Gastroesophageal sphincter (tissue), 4 donors: ENCODE measurements around the gene ARID1B. TPM values are rescaled to one million over a fixed set of nuclear protein-coding genes. Genes with fewer than 3 reads are reported as not detected.

Source experiments
- ATAC-seq: fragments of 150-250 bp; one replicate; pipeline ENCODE4 v1.9.1; 2016; ENCODE audit warnings: mild to moderate bottlenecking, moderate library complexity
- H3K27ac ChIP-seq, 4 donors: fragments of 200-600 bp; sonication (generic) in 3 of 4; 1 replicate in 3 of 4; 2 replicates in 1 of 4; pipeline ENCODE4 v1.5.1; 2016 to 2019
- H3K27me3 ChIP-seq: fragments of 200-600 bp; sonication (generic); one replicate; pipeline ENCODE4 v1.5.1; 2019
- H3K36me3 ChIP-seq, 2 donors: fragments of 200-600 bp; sonication (generic); one replicate each; pipeline ENCODE4 v1.5.1; 2019; ENCODE audit warnings: control low read depth in 1 of 2
- H3K4me1 ChIP-seq, 3 donors: fragments of 200-600 bp; sonication (generic); 1 replicate in 2 of 3; 2 replicates in 1 of 3; pipeline ENCODE4 v1.5.1; 2016 to 2019; ENCODE audit warnings: control low read depth in 2 of 3
- H3K4me3 ChIP-seq, 2 donors: fragments of 200-600 bp; sonication (generic); one replicate each; pipeline ENCODE4 v1.5.1; 2019; ENCODE audit warnings: mild to moderate bottlenecking in 1 of 2, moderate library complexity in 1 of 2
- H3K9me3 ChIP-seq, 3 donors: fragments of 200-600 bp; sonication (generic); one replicate each; pipeline ENCODE4 v1.5.1; 2017 to 2019; ENCODE audit warnings: control low read depth in 2 of 3
- CTCF ChIP-seq, 4 experiments: fragments of 200-600 bp in 2 of 4; fragments of 450-650 bp in 2 of 4; sonication (generic) in 1 of 4; IDR thresholded peaks; one replicate each; pipeline ENCODE4 v1.5.1; 2017 to 2019; ENCODE audit warnings: antibody characterized with exemption in 4 of 4, mild to moderate bottlenecking in 2 of 4, moderate library complexity in 2 of 4
- EP300 ChIP-seq: sonication (generic); formaldehyde crosslinking; IDR thresholded peaks from one replicate; pipeline ENCODE4 v1.6.1; 2017; ENCODE audit warnings: antibody characterized with exemption, mild to moderate bottlenecking
- POLR2A ChIP-seq, 2 donors: fragments of 450-650 bp; IDR thresholded peaks; one replicate each; pipeline ENCODE4 v1.6.1; 2017; ENCODE audit warnings: antibody characterized with exemption in 2 of 2, mild to moderate bottlenecking in 2 of 2, moderate library complexity in 1 of 2
- POLR2AphosphoS5 ChIP-seq: sonication (generic); formaldehyde crosslinking; IDR thresholded peaks from one replicate; pipeline ENCODE4 v1.6.1; 2017; ENCODE audit warnings: antibody characterized with exemption
- WGBS, 2 donors: methylation state at CpG; one replicate each; pipeline ENCODE4 v1.1.5; 2018; ENCODE audit warnings: low coverage in 1 of 2; 5-methylcytosine and 5-hydroxymethylcytosine counted together
- total RNA-seq, 4 donors: library from RNA; depleted of rRNA; stranded (reverse); fragments of >200 nt; gene quantifications; one replicate each; pipeline ENCODE4 v1.1.0, GENCODE V29; 2016

ARID1B gene
- total RNA-seq, 4 donors from 2014 or later = 40.0 to 106 (median 79.7) TPM

DNA sequence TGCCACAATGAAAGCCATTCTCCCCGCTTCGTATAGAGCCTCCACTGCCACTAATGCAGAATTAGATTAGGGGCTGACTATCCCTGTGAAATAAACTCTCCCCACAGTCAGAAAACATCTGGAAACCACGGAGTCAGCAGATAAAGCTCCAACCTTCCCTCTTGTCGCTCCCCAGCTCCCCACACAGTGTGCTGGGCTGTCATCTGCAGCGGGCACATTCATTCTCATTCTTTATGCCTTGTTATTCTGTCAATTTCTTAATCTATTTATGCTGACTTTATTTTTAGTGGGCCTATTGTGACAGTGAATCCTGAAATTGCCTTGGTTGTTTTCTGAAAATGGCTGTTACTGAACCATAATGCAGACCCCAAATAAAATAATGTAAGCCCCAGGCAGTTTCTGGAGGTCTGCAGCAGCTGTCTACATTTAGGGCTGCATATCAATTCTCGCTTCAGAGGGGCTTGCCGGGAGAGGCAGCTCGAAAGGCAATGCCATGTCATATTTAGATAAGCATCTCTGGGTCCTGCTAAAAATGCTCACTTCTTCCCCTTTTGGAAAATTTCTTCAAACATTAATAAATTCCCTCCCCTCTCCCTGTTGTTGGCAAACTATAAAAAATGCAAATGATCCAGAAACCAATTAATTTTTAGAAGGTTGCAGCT is 474.5 kb downstream of the ARID1B start:
- Histone ChIP-seq H3K4me1 (peaks cover 0 to 2% (median 0%) of the 10 kb centered on the region in 3 donors), H3K9me3 (peaks cover 0 to 5% (median 0%) of the 10 kb centered on the region in 3 donors), H3K36me3 (no peaks in the 10 kb centered on the region), H3K4me3 (no peak overlapping the region), H3K27ac (no peak overlapping the region), H3K27me3 (no peaks in the 10 kb centered on the region)
- 83 to 97% methylated on average over 5 to 8 of the region's 8 CpGs for WGBS, 2 donors
- no peak for ATAC-seq
- no peak for TF ChIP-seq POLR2AphosphoS5
- no peak for TF ChIP-seq EP300
- TF ChIP-seq POLR2A (IDR thresholded peaks at IDR 0.05) = no peak
- no peak for TF ChIP-seq CTCF (IDR thresholded peaks at IDR 0.05)

DNA sequence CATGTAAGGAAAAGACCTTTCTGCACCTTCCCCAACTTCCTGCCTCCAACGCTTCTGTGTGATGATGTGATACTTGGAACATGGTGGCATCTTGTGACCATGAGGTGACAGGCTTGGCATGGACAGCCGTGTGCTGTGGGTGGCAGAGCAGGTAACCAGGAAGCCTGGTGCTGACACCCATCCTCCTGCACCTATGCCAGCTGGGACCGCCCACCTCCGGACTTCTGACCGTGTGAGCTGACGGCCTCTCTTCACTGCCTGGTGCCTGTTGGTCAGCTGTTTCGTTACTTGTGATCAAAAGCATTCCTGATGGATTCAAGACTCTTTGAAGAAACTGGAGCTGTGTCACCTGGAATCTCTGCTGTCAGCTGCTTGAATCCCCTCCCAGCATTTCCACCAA is 475.8 kb downstream of the ARID1B start:
- WGBS, 2 donors = no CpG with 5 or more reads among the region's 7 CpGs
- Histone ChIP-seq H3K27ac (no peak overlapping the region), H3K27me3 (no peaks in the 10 kb centered on the region)

GRCh38 chr6:157253699-157254098 is 476.5 kb downstream of the ARID1B start:
- WGBS, 2 donors = 78 to 93% methylated on average over 3 to 5 of the region's 7 CpGs
- H3K27ac ChIP-seq = no peak overlapping the region

More for the DNA sequence above, 475.8 kb downstream of the ARID1B start:
- Histone ChIP-seq H3K4me1 (no peaks in the 10 kb centered on the region), H3K9me3 (peaks cover 0 to 5% (median 0%) of the 10 kb centered on the region in 3 donors), H3K36me3 (no peaks in the 10 kb centered on the region), H3K4me3 (no peak overlapping the region)
- TF ChIP-seq POLR2A (IDR thresholded peaks at IDR 0.05) = no peak
- ATAC-seq = no peak

DNA sequence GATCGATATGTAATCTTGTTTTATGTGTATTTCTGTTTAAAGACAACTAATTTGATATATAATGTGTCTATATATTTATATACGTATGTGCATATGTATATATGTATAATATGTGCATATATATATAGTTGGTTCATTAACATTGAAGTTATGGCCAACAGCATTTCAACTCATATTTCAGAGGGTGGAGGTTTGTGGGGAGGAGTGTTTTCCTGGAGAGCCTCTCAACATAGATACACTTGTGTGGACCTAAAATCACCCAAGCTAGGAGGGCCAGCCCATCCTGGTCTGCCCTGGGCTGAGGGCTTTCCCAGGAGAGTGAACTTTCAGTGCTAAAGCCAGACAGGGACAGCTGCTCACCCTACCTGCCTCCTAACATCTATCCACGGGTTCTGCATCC is 477.4 kb downstream of the ARID1B start:
- Histone ChIP-seq H3K9me3 (no peaks in the 10 kb centered on the region), H3K4me3 (no peak overlapping the region), H3K36me3 (no peaks in the 10 kb centered on the region), H3K27ac (no peak overlapping the region), H3K27me3 (no peaks in the 10 kb centered on the region), H3K4me1 (no peaks in the 10 kb centered on the region)
- no peak for TF ChIP-seq POLR2A (IDR thresholded peaks at IDR 0.05)
- TF ChIP-seq EP300 = no peak
- no peak for TF ChIP-seq CTCF (IDR thresholded peaks at IDR 0.05)
- no peak for TF ChIP-seq POLR2AphosphoS5
- no peak for ATAC-seq
- WGBS, 2 donors = 81 to 87% methylated on average over 2 to 3 of the region's 3 CpGs

More at GRCh38 chr6:157253699-157254098, 476.5 kb downstream of the ARID1B start:
- no peaks in the 10 kb centered on the region for H3K36me3 ChIP-seq
- TF ChIP-seq EP300 (no peak), POLR2A (IDR thresholded peaks at IDR 0.05) (no peak), POLR2AphosphoS5 (no peak), CTCF (IDR thresholded peaks at IDR 0.05) (no peak)
- H3K27me3 ChIP-seq = no peaks in the 10 kb centered on the region
- no peaks in the 10 kb centered on the region for H3K4me1 ChIP-seq
- no peak for ATAC-seq
- no peak overlapping the region for H3K4me3 ChIP-seq
- H3K9me3 ChIP-seq = peaks cover 0 to under 1% (median 0%) of the 10 kb centered on the region in 3 donors

DNA sequence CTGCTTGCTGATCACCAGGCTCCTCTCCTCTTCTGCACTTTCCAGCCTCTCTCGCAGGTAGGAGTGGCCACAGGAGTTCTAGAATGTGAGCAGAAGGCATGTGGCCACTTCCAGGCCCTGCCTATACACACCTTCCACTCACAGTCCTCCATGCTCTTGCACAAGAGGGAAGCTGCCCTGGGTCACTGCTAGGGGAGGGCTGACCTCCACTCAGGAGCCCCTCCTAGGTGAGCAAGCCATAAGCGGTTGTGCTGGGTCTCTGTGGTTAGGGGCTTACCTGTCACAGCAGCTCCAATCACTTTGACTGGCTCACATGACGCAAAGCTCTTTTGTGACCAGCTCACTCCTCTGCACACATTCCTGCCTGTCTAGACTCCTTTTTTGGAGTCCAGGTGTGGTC is 477.9 kb downstream of the ARID1B start:
- Histone ChIP-seq H3K4me3 (no peak overlapping the region), H3K27ac (no peak overlapping the region), H3K27me3 (no peaks in the 10 kb centered on the region), H3K4me1 (no peaks in the 10 kb centered on the region), H3K9me3 (no peaks in the 10 kb centered on the region), H3K36me3 (no peaks in the 10 kb centered on the region)
- TF ChIP-seq POLR2AphosphoS5 = no peak
- TF ChIP-seq EP300 = no peak
- 100% methylated on average over 1 of the region's 3 CpGs; no CpG with 5 or more reads in 1 of the 2 donors for WGBS, 2 donors
- no peak for ATAC-seq

GRCh38 chr6:157258878-157259277 is 481.7 kb downstream of the ARID1B start:
- no peaks in the 10 kb centered on the region for H3K36me3 ChIP-seq
- no peak overlapping the region for H3K27ac ChIP-seq
- no peaks in the 10 kb centered on the region for H3K4me1 ChIP-seq
- H3K9me3 ChIP-seq = no peaks in the 10 kb centered on the region
- ATAC-seq = no peak
- TF ChIP-seq POLR2AphosphoS5 (no peak), POLR2A (IDR thresholded peaks at IDR 0.05) (no peak), CTCF (IDR thresholded peaks at IDR 0.05) (no peak), EP300 (no peak)
- H3K27me3 ChIP-seq = no peaks in the 10 kb centered on the region
- WGBS, 2 donors = 100% methylated on average over 3 of the region's 11 CpGs; no CpG with 5 or more reads in 1 of the 2 donors
- no peak overlapping the region for H3K4me3 ChIP-seq
